ENCODE measurements around the gene MDFI. TPM values are rescaled to one million over a fixed set of nuclear protein-coding genes. Genes with fewer than 3 reads are reported as not detected.

The MDFI gene
- total and polyA plus RNA-seq, 2 experiments from 2014 or later, result not detected

- 92 to 93% methylated on average over 9 of the region's 9 CpGs for whole genome bisulfite sequencing, 2 experiments (ENCODE audit: low coverage in 1 of 2, low lambda C conversion rate in 2 of 2, missing lambda C conversion rate in 2 of 2)
- Histone ChIP-seq H4K20me1 (ENCODE audit: insufficient read depth) (no peaks in the 10 kb centered on the region), H2AFZ (no peak overlapping the region), H3K27ac (no peak overlapping the region), H3F3A (ENCODE audit: insufficient read depth) (no peaks in the 10 kb centered on the region), H3K9ac (no peak overlapping the region), H3K79me2 (ENCODE audit: insufficient read depth) (no peaks in the 10 kb centered on the region), H3K27me3 (replicated peaks; ENCODE audit: insufficient read depth) (no peaks in the 10 kb centered on the region), H3K4me1 (ENCODE audit: insufficient read depth) (no peaks in the 10 kb centered on the region), H3K9me2 (ENCODE audit: insufficient read depth) (no peaks in the 10 kb centered on the region), H3K9me3 (ENCODE audit: low read depth) (no peaks in the 10 kb centered on the region), H3K4me3 (no peak overlapping the region), H3K4me2 (ENCODE audit: unreplicated experiment) (no peak overlapping the region), H3K36me3 (ENCODE audit: low read depth) (no peaks in the 10 kb centered on the region)
- TF ChIP-seq EZH2phosphoT487 (IDR thresholded peaks at IDR 0.05; ENCODE audit: insufficient read depth, low read depth), result no peak
- TF ChIP-seq EZH2 (IDR thresholded peaks at IDR 0.05; ENCODE audit: insufficient read depth, poor library complexity, severe bottlenecking), result no peak
- in situ Hi-C loops (cut with MboI), result loop anchor here (10.0 kb wide), 2 partner anchors 75 to 315 kb away; no protein-coding TSS in a partner anchor
- DNase-seq, result no peak
Measured at GRCh38 chr6:41679696-41680095, 41.4 kb downstream of the MDFI start.

DNA sequence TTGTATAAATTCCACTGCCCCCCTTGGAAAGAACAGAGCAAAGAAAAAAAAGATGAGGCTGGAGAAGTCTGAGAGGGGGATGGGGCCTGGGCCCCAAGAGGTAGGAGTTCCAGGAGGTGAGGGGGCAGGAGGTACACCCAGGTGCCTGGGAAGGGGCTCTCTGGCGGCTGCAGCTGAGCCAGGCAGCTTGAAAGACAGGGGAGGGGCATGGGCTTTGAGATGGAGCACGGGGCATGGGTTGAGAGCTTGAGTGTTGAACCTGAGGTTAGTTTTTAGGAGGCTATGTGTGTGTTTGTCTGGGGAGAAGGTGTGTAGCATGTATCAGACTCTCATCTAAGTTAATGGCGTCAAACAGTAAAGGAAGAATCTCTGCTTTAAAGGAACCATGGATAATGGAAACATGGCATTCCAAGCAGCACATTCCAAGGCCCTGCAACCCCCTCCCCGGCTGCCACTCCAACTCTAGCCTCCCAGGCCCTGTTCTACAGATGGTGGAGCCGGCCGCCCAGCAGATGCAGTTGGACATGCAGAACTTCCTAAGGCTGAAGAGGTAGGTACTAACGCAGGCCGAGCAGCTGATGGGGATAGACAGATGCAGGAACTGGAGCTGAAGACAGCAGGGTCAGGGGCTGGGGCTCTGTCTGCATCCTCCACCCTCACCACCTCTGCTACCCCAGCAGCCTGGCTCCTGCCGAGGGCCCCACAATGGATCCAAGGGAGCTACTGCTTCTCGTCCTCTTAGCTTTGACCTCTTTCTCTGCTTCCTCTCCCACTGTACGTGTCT lies 42.1 kb downstream of the MDFI start:
- Histone ChIP-seq H3K79me2 (ENCODE audit: insufficient read depth) (no peaks in the 10 kb centered on the region), H3K4me3 (no peak overlapping the region), H4K20me1 (ENCODE audit: insufficient read depth) (no peaks in the 10 kb centered on the region), H3K9me3 (ENCODE audit: low read depth) (no peaks in the 10 kb centered on the region), H3K27me3 (replicated peaks; ENCODE audit: insufficient read depth) (no peaks in the 10 kb centered on the region), H2AFZ (no peak overlapping the region), H3K27ac (no peak overlapping the region), H3K4me2 (ENCODE audit: unreplicated experiment) (no peak overlapping the region), H3K36me3 (ENCODE audit: low read depth) (no peaks in the 10 kb centered on the region), H3F3A (ENCODE audit: insufficient read depth) (no peaks in the 10 kb centered on the region), H3K9ac (no peak overlapping the region), H3K9me2 (ENCODE audit: insufficient read depth) (no peaks in the 10 kb centered on the region), H3K4me1 (ENCODE audit: insufficient read depth) (no peaks in the 10 kb centered on the region)
- in situ Hi-C loops (cut with MboI), result no loop called here
- WGBS, 2 experiments (ENCODE audit: low coverage in 1 of 2, low lambda C conversion rate in 2 of 2, missing lambda C conversion rate in 2 of 2), result 64 to 69% methylated on average over 11 of the region's 11 CpGs
- no peak for TF ChIP-seq EZH2 (IDR thresholded peaks at IDR 0.05; ENCODE audit: insufficient read depth, poor library complexity, severe bottlenecking)
- TF ChIP-seq EZH2phosphoT487 (IDR thresholded peaks at IDR 0.05; ENCODE audit: insufficient read depth, low read depth), result no peak
- DNase-seq, result no peak

GRCh38 chr6:41682056-41682477 lies 43.8 kb downstream of the MDFI start:
- Histone ChIP-seq H3K9ac (no peak overlapping the region), H3K79me2 (ENCODE audit: insufficient read depth) (no peaks in the 10 kb centered on the region), H3K4me3 (no peak overlapping the region), H3F3A (ENCODE audit: insufficient read depth) (no peaks in the 10 kb centered on the region), H3K4me1 (ENCODE audit: insufficient read depth) (no peaks in the 10 kb centered on the region), H3K9me3 (ENCODE audit: low read depth) (no peaks in the 10 kb centered on the region), H4K20me1 (ENCODE audit: insufficient read depth) (no peaks in the 10 kb centered on the region), H3K27ac (no peak overlapping the region), H3K36me3 (ENCODE audit: low read depth) (no peaks in the 10 kb centered on the region), H2AFZ (peak overlapping the region; percentile 64; the same call in 1 of the 2 replicates), H3K27me3 (replicated peaks; ENCODE audit: insufficient read depth) (no peaks in the 10 kb centered on the region), H3K4me2 (ENCODE audit: unreplicated experiment) (no peak overlapping the region), H3K9me2 (ENCODE audit: insufficient read depth) (no peaks in the 10 kb centered on the region)
- in situ Hi-C loops (cut with MboI), result no loop called here
- DNase-seq, result peak; percentile 94
- WGBS, 2 experiments (ENCODE audit: low coverage in 1 of 2, low lambda C conversion rate in 2 of 2, missing lambda C conversion rate in 2 of 2), result 6 to 8% methylated on average over 9 of the region's 9 CpGs
- TF ChIP-seq EZH2 (IDR thresholded peaks at IDR 0.05; ENCODE audit: insufficient read depth, poor library complexity, severe bottlenecking) (no peak), EZH2phosphoT487 (IDR thresholded peaks at IDR 0.05; ENCODE audit: insufficient read depth, low read depth) (no peak)

GRCh38 chr6:41682497-41683272 lies 44.4 kb downstream of the MDFI start:
- peak overlapping the region; percentile 61 for H3K4me2 ChIP-seq (ENCODE audit: unreplicated experiment)
- in situ Hi-C loops (cut with MboI), result no loop called here
- no peaks in the 10 kb centered on the region for H3K9me3 ChIP-seq (ENCODE audit: low read depth)
- H3K79me2 ChIP-seq (ENCODE audit: insufficient read depth), result no peaks in the 10 kb centered on the region
- H3K4me1 ChIP-seq (ENCODE audit: insufficient read depth), result no peaks in the 10 kb centered on the region
- H3K36me3 ChIP-seq (ENCODE audit: low read depth), result no peaks in the 10 kb centered on the region
- no peaks in the 10 kb centered on the region for H3K9me2 ChIP-seq (ENCODE audit: insufficient read depth)
- H4K20me1 ChIP-seq (ENCODE audit: insufficient read depth), result no peaks in the 10 kb centered on the region
- peak overlapping the region; percentile 60 for H3K4me3 ChIP-seq
- 36 to 37% methylated on average over 29 to 31 of the region's 31 CpGs for WGBS, 2 experiments (ENCODE audit: low coverage in 1 of 2, low lambda C conversion rate in 2 of 2, missing lambda C conversion rate in 2 of 2)
- DNase-seq, result peak; percentile 53
- no peaks in the 10 kb centered on the region for H3F3A ChIP-seq (ENCODE audit: insufficient read depth)
- H2AFZ ChIP-seq, result peak overlapping the region; percentile 87
- H3K27me3 ChIP-seq (replicated peaks; ENCODE audit: insufficient read depth), result no peaks in the 10 kb centered on the region
- TF ChIP-seq EZH2phosphoT487 (IDR thresholded peaks at IDR 0.05; ENCODE audit: insufficient read depth, low read depth) (no peak), EZH2 (IDR thresholded peaks at IDR 0.05; ENCODE audit: insufficient read depth, poor library complexity, severe bottlenecking) (no peak)
- H3K27ac ChIP-seq, result no peak overlapping the region
- H3K9ac ChIP-seq, result peak overlapping the region; percentile 83
